ENCODE measurements around the gene AS3MT. TPM values are rescaled to one million over a fixed set of nuclear protein-coding genes. Genes with fewer than 3 reads are reported as not detected.

Gene AS3MT
- total and polyA plus RNA-seq, 2 experiments from 2014 or later: 0.49 to 2.3 TPM

GRCh38 chr10:102914781-102915180, 45.5 kb downstream of the AS3MT start:
- Histone ChIP-seq H3K79me2 (ENCODE audit: insufficient read depth) (no peaks in the 10 kb centered on the region), H4K20me1 (ENCODE audit: insufficient read depth) (no peaks in the 10 kb centered on the region), H3K9ac (no peak overlapping the region), H3K4me1 (ENCODE audit: insufficient read depth) (no peaks in the 10 kb centered on the region), H3K4me2 (ENCODE audit: unreplicated experiment) (no peak overlapping the region), H3K4me3 (no peak overlapping the region), H3K36me3 (ENCODE audit: low read depth) (no peaks in the 10 kb centered on the region), H3K27me3 (replicated peaks; ENCODE audit: insufficient read depth) (peaks cover 12% of the 10 kb centered on the region; the same call in 1 of the 2 replicates), H2AFZ (no peak overlapping the region), H3K27ac (no peak overlapping the region), H3K9me3 (ENCODE audit: low read depth) (no peaks in the 10 kb centered on the region), H3K9me2 (ENCODE audit: insufficient read depth) (no peaks in the 10 kb centered on the region), H3F3A (ENCODE audit: insufficient read depth) (no peaks in the 10 kb centered on the region)
- no peak for DNase-seq
- TF ChIP-seq EZH2phosphoT487 (IDR thresholded peaks at IDR 0.05; ENCODE audit: insufficient read depth, low read depth) (no peak), EZH2 (IDR thresholded peaks at IDR 0.05; ENCODE audit: insufficient read depth, poor library complexity, severe bottlenecking) (no peak)
- in situ Hi-C loops (cut with MboI): loop anchor here (10.0 kb wide), 1 partner anchor 320 kb away; no protein-coding TSS in a partner anchor
- 52 to 63% methylated on average over 1 of the region's 1 CpG for WGBS, 2 experiments (ENCODE audit: low coverage in 1 of 2, low lambda C conversion rate in 2 of 2, missing lambda C conversion rate in 2 of 2)

GRCh38 chr10:102916173-102916572, 46.9 kb downstream of the AS3MT start:
- Histone ChIP-seq H4K20me1 (ENCODE audit: insufficient read depth) (no peaks in the 10 kb centered on the region), H3K4me1 (ENCODE audit: insufficient read depth) (no peaks in the 10 kb centered on the region), H3K9ac (no peak overlapping the region), H3K27ac (no peak overlapping the region), H3F3A (ENCODE audit: insufficient read depth) (no peaks in the 10 kb centered on the region), H3K4me3 (peak overlapping the region; percentile 87; the same call in 1 of the 2 replicates), H3K4me2 (ENCODE audit: unreplicated experiment) (no peak overlapping the region), H3K9me2 (ENCODE audit: insufficient read depth) (no peaks in the 10 kb centered on the region), H2AFZ (peak overlapping the region; percentile 89; the same call in 1 of the 2 replicates), H3K79me2 (ENCODE audit: insufficient read depth) (no peaks in the 10 kb centered on the region), H3K36me3 (ENCODE audit: low read depth) (no peaks in the 10 kb centered on the region), H3K27me3 (replicated peaks; ENCODE audit: insufficient read depth) (peaks cover 12% of the 10 kb centered on the region; the same call in 1 of the 2 replicates), H3K9me3 (ENCODE audit: low read depth) (no peaks in the 10 kb centered on the region)
- WGBS, 2 experiments (ENCODE audit: low coverage in 1 of 2, low lambda C conversion rate in 2 of 2, missing lambda C conversion rate in 2 of 2): 68 to 73% methylated on average over 7 of the region's 7 CpGs
- in situ Hi-C loops (cut with MboI): loop anchor here (10.0 kb wide), 1 partner anchor 319 kb away; no protein-coding TSS in a partner anchor
- no peak for DNase-seq
- TF ChIP-seq EZH2 (IDR thresholded peaks at IDR 0.05; ENCODE audit: insufficient read depth, poor library complexity, severe bottlenecking): no peak
- TF ChIP-seq EZH2phosphoT487 (IDR thresholded peaks at IDR 0.05; ENCODE audit: insufficient read depth, low read depth): no peak

- Histone ChIP-seq H3F3A (ENCODE audit: insufficient read depth) (no peaks in the 10 kb centered on the region), H4K20me1 (ENCODE audit: insufficient read depth) (no peaks in the 10 kb centered on the region), H2AFZ (peak overlapping the region; percentile 89), H3K36me3 (ENCODE audit: low read depth) (no peaks in the 10 kb centered on the region), H3K27me3 (replicated peaks; ENCODE audit: insufficient read depth) (0 out of 2 replicates have a peak, but pooled peaks cover 4% of the 10 kb centered on the region), H3K79me2 (ENCODE audit: insufficient read depth) (no peaks in the 10 kb centered on the region), H3K4me3 (peak overlapping the region; percentile 87), H3K4me1 (ENCODE audit: insufficient read depth) (no peaks in the 10 kb centered on the region), H3K9ac (peak overlapping the region; percentile 75), H3K4me2 (ENCODE audit: unreplicated experiment) (peak overlapping the region; percentile 99), H3K27ac (peak overlapping the region; percentile 68), H3K9me2 (ENCODE audit: insufficient read depth) (no peaks in the 10 kb centered on the region), H3K9me3 (ENCODE audit: low read depth) (no peaks in the 10 kb centered on the region)
- in situ Hi-C loops (cut with MboI): loop anchor here (10.0 kb wide), 1 partner anchor 317 kb away; no protein-coding TSS in a partner anchor
- WGBS, 2 experiments (ENCODE audit: low coverage in 1 of 2, low lambda C conversion rate in 2 of 2, missing lambda C conversion rate in 2 of 2): 2% methylated on average over 45 of the region's 45 CpGs
- no peak for TF ChIP-seq EZH2 (IDR thresholded peaks at IDR 0.05; ENCODE audit: insufficient read depth, poor library complexity, severe bottlenecking)
- no peak for TF ChIP-seq EZH2phosphoT487 (IDR thresholded peaks at IDR 0.05; ENCODE audit: insufficient read depth, low read depth)
- DNase-seq: peak; percentile 88
These were observed 48.2 kb downstream of the AS3MT start for GRCh38 chr10:102917314-102917961.

DNA sequence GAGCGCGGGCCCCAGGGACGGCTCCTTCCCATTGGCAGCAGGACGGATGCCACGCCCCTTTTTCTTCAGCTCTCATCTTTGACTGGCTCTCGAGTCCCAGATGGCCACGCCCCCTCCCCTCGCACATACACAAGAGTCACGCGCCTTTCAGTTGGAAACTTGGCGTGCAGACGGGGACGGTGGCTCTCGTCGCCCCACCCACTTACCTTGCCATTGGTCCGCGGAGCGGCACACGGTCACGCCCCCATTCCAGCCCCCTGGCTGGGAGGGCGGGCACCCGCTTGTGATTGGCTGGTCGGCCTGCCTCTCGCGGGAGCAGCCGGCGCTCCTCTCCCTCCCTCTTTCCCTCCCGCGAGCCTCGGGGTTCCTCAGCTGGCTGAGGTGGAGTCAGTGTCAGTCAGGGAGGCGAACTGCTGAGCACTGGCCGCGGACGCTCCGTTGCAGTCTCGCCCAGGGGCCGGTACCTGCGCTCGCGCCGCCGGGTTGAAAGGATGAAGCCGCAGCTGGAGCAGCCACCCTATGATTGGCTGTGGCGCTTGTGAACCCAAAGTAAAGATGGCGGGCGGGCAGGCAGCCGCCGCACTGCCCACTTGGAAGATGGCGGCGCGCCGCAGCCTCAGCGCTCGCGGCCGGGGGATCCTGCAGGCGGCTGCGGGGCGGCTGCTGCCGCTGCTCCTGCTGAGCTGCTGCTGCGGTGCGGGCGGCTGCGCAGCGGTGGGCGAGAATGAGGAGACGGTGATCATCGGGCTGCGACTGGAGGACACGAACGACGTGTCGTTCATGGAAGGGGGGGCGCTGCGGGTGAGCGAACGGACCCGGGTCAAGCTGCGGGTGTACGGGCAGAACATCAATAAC, 48.9 kb downstream of the AS3MT start, which contains the start of gene CNNM2:
Gene CNNM2, plus strand, starts transcription at position 333 of the 855 bp plus-strand sequence. Its CDS starts 187 bp downstream, at position 520.
- in situ Hi-C loops (cut with MboI): loop anchor here (10.0 kb wide), 1 partner anchor 317 kb away; no protein-coding TSS in a partner anchor
- no peaks in the 10 kb centered on the region for H3K79me2 ChIP-seq (ENCODE audit: insufficient read depth)
- 1 to 2% methylated on average over 69 to 78 of the region's 80 CpGs for WGBS, 2 experiments (ENCODE audit: low coverage in 1 of 2, low lambda C conversion rate in 2 of 2, missing lambda C conversion rate in 2 of 2)

More for the DNA sequence above, 48.9 kb downstream of the AS3MT start, which contains the start of gene CNNM2:
- no peaks in the 10 kb centered on the region for H4K20me1 ChIP-seq (ENCODE audit: insufficient read depth)
- no peaks in the 10 kb centered on the region for H3K36me3 ChIP-seq (ENCODE audit: low read depth)
- no peak for TF ChIP-seq EZH2phosphoT487 (IDR thresholded peaks at IDR 0.05; ENCODE audit: insufficient read depth, low read depth)
- no peaks in the 10 kb centered on the region for H3K9me3 ChIP-seq (ENCODE audit: low read depth)
- peak within 1 kb of the TSS; percentile 87 for H3K4me3 ChIP-seq
- H2AFZ ChIP-seq: peak within 1 kb of the TSS; percentile 97
- peak within 1 kb of the TSS; percentile 81 for H3K9ac ChIP-seq
- H3K4me1 ChIP-seq (ENCODE audit: insufficient read depth): no peaks in the 10 kb centered on the region
- peak within 1 kb of the TSS; percentile 69 for H3K27ac ChIP-seq
- H3K4me2 ChIP-seq (ENCODE audit: unreplicated experiment): peak within 1 kb of the TSS; percentile 99
- H3F3A ChIP-seq (ENCODE audit: insufficient read depth): no peaks in the 10 kb centered on the region
- DNase-seq: peak; percentile 100
- H3K27me3 ChIP-seq (replicated peaks; ENCODE audit: insufficient read depth): no peaks in the 10 kb centered on the region
- H3K9me2 ChIP-seq (ENCODE audit: insufficient read depth): no peaks in the 10 kb centered on the region
